UCSD-AML1 (cell line): ENCODE measurements around the gene LDLRAD1.
"Not testable (repeated sequence)": the region's sequence is repeated elsewhere in the genome, so short reads cannot be mapped to it uniquely, and the experiment has no call there.

Source experiments
- DNase-seq: peaks from one replicate; lab custom pipeline; 2025; ENCODE audit not compliant: unreplicated experiment; lab: John Stamatoyannopoulos, UW

LDLRAD1 gene

GRCh38 chr1:54016343-54017282 lies 1.4 kb downstream of the LDLRAD1 start:
- DNase-seq = no peak

GRCh38 chr1:54014009-54014629 lies 3.9 kb downstream of the LDLRAD1 start:
- DNase-seq = no peak

GRCh38 chr1:54013393-54014008 lies 4.5 kb downstream of the LDLRAD1 start:
- no peak for DNase-seq

GRCh38 chr1:54012863-54013262 lies 5.1 kb downstream of the LDLRAD1 start:
- DNase-seq = no peak

- DNase-seq = no peak
Measured at GRCh38 chr1:54012008-54012325, 6.0 kb downstream of the LDLRAD1 start.

GRCh38 chr1:54011316-54012007 lies 6.5 kb downstream of the LDLRAD1 start:
- DNase-seq = no peak

- no peak for DNase-seq
Measured at GRCh38 chr1:54010415-54011117, 7.4 kb downstream of the LDLRAD1 start.

GRCh38 chr1:54009406-54009805 lies 8.6 kb downstream of the LDLRAD1 start:
- no peak for DNase-seq

- no peak for DNase-seq
Measured at GRCh38 chr1:54008876-54009275, 9.1 kb downstream of the LDLRAD1 start.

GRCh38 chr1:54007613-54008012 lies 10.4 kb downstream of the LDLRAD1 start:
- no peak for DNase-seq

GRCh38 chr1:54006508-54006907 lies 11.5 kb downstream of the LDLRAD1 start:
- DNase-seq = no peak

- no peak for DNase-seq
Measured at GRCh38 chr1:54004481-54005049, 13.4 kb downstream of the LDLRAD1 start.

GRCh38 chr1:54003750-54004480 lies 14.1 kb downstream of the LDLRAD1 start:
- DNase-seq = not testable (repeated sequence)

GRCh38 chr1:54003249-54003646 lies 14.7 kb downstream of the LDLRAD1 start:
- no peak for DNase-seq

GRCh38 chr1:54002544-54003248 lies 15.3 kb downstream of the LDLRAD1 start:
- DNase-seq = no peak

GRCh38 chr1:54001591-54001990 lies 16.4 kb downstream of the LDLRAD1 start:
- no peak for DNase-seq

GRCh38 chr1:53999920-54000319 lies 18.1 kb downstream of the LDLRAD1 start:
- no peak for DNase-seq

- no peak for DNase-seq
Measured at GRCh38 chr1:53998223-53998622, 19.8 kb downstream of the LDLRAD1 start.

GRCh38 chr1:53995683-53996082 lies 22.3 kb downstream of the LDLRAD1 start:
- DNase-seq = no peak
